ENCODE data around the gene PSME2. TPM values are rescaled to one million over a fixed set of nuclear protein-coding genes. Genes with fewer than 3 reads are reported as not detected.

PSME2 gene
- total RNA-seq, 1 donor from 2014 or later: 58.5 TPM

GRCh38 chr14:24119691-24120090 lies 26.7 kb downstream of the PSME2 start:
- Histone ChIP-seq H3K9ac (ENCODE audit: low read depth in 1 of 3, low read length in 3 of 3) (peak overlapping the region in 1 of 3 donors; percentile 3), H3K4me3 (ENCODE audit: low read length in 3 of 3) (no peak overlapping the region), H3K27me3 (ENCODE audit: control insufficient read depth in 3 of 3, insufficient read depth in 3 of 3, low read length in 3 of 3) (no peaks in the 10 kb centered on the region), H3K4me1 (ENCODE audit: control insufficient read depth in 3 of 3, insufficient read depth in 3 of 3, low read length in 3 of 3) (peaks cover 15 to 19% (median 17%) of the 10 kb centered on the region in 3 donors), H3K36me3 (ENCODE audit: control insufficient read depth in 3 of 3, insufficient read depth in 3 of 3, low read length in 3 of 3) (peaks cover 59 to 66% (median 62%) of the 10 kb centered on the region in 3 donors), H3K9me3 (ENCODE audit: control insufficient read depth in 3 of 3, low read length in 3 of 3) (no peaks in the 10 kb centered on the region), H3K27ac (ENCODE audit: low read depth, low read length) (no peak overlapping the region)

GRCh38 chr14:24117179-24117578 lies 29.2 kb downstream of the PSME2 start:
- Histone ChIP-seq H3K27ac (ENCODE audit: low read depth, low read length) (no peak overlapping the region), H3K36me3 (ENCODE audit: control insufficient read depth in 3 of 3, insufficient read depth in 3 of 3, low read length in 3 of 3) (peaks cover 44 to 50% (median 44%) of the 10 kb centered on the region in 3 donors), H3K27me3 (ENCODE audit: control insufficient read depth in 3 of 3, insufficient read depth in 3 of 3, low read length in 3 of 3) (no peaks in the 10 kb centered on the region), H3K4me1 (ENCODE audit: control insufficient read depth in 3 of 3, insufficient read depth in 3 of 3, low read length in 3 of 3) (peaks cover 21 to 23% (median 21%) of the 10 kb centered on the region in 3 donors), H3K4me3 (ENCODE audit: low read length in 3 of 3) (no peak overlapping the region), H3K9me3 (ENCODE audit: control insufficient read depth in 3 of 3, low read length in 3 of 3) (no peaks in the 10 kb centered on the region), H3K9ac (ENCODE audit: low read depth in 1 of 3, low read length in 3 of 3) (peak overlapping the region in 1 of 3 donors; percentile 0)

- H3K9ac ChIP-seq (ENCODE audit: low read depth in 1 of 3, low read length in 3 of 3): peak overlapping the region; percentile 88 to 100 (median 94)
- H3K4me1 ChIP-seq (ENCODE audit: control insufficient read depth in 3 of 3, insufficient read depth in 3 of 3, low read length in 3 of 3): peaks cover 21 to 23% (median 21%) of the 10 kb centered on the region in 3 donors
- H3K27me3 ChIP-seq (ENCODE audit: control insufficient read depth in 3 of 3, insufficient read depth in 3 of 3, low read length in 3 of 3): no peaks in the 10 kb centered on the region
- peaks cover 37 to 43% (median 38%) of the 10 kb centered on the region in 3 donors for H3K36me3 ChIP-seq (ENCODE audit: control insufficient read depth in 3 of 3, insufficient read depth in 3 of 3, low read length in 3 of 3)
- H3K27ac ChIP-seq (ENCODE audit: low read depth, low read length): no peak overlapping the region
- H3K9me3 ChIP-seq (ENCODE audit: control insufficient read depth in 3 of 3, low read length in 3 of 3): no peaks in the 10 kb centered on the region
- peak overlapping the region; percentile 85 to 98 (median 98) for H3K4me3 ChIP-seq (ENCODE audit: low read length in 3 of 3)
Measured at GRCh38 chr14:24116128-24116814, 30.1 kb downstream of the PSME2 start.

GRCh38 chr14:24115422-24116127 lies 30.8 kb downstream of the PSME2 start:
- Histone ChIP-seq H3K27ac (ENCODE audit: low read depth, low read length) (peak overlapping the region; percentile 97), H3K4me3 (ENCODE audit: low read length in 3 of 3) (peak overlapping the region; percentile 85 to 98 (median 98)), H3K4me1 (ENCODE audit: control insufficient read depth in 3 of 3, insufficient read depth in 3 of 3, low read length in 3 of 3) (peaks cover 21 to 23% (median 21%) of the 10 kb centered on the region in 3 donors), H3K9ac (ENCODE audit: low read depth in 1 of 3, low read length in 3 of 3) (peak overlapping the region; percentile 88 to 100 (median 94)), H3K27me3 (ENCODE audit: control insufficient read depth in 3 of 3, insufficient read depth in 3 of 3, low read length in 3 of 3) (no peaks in the 10 kb centered on the region), H3K36me3 (ENCODE audit: control insufficient read depth in 3 of 3, insufficient read depth in 3 of 3, low read length in 3 of 3) (peaks cover 30 to 36% (median 31%) of the 10 kb centered on the region in 3 donors), H3K9me3 (ENCODE audit: control insufficient read depth in 3 of 3, low read length in 3 of 3) (no peaks in the 10 kb centered on the region)

GRCh38 chr14:24114532-24115421 lies 31.6 kb downstream of the PSME2 start, which contains the start of the genes DCAF11 and NRL:
TSS of gene DCAF11 (plus strand) at chr14:24114777. CDS start at chr14:24115595, 818 bp downstream.
TSS of gene NRL (minus strand) at chr14:24114949. CDS start at chr14:24082848, 32,101 bp downstream.
- peak within 1 kb of the TSS; percentile 97 for H3K27ac ChIP-seq (ENCODE audit: low read depth, low read length)
- peak within 1 kb of the TSS; percentile 88 to 100 (median 99) for H3K9ac ChIP-seq (ENCODE audit: low read depth in 1 of 3, low read length in 3 of 3)
- peaks cover 21 to 23% (median 21%) of the 10 kb centered on the region in 3 donors for H3K4me1 ChIP-seq (ENCODE audit: control insufficient read depth in 3 of 3, insufficient read depth in 3 of 3, low read length in 3 of 3)
- H3K36me3 ChIP-seq (ENCODE audit: control insufficient read depth in 3 of 3, insufficient read depth in 3 of 3, low read length in 3 of 3): peaks cover 25 to 31% (median 26%) of the 10 kb centered on the region in 3 donors
- H3K4me3 ChIP-seq (ENCODE audit: low read length in 3 of 3): peak within 1 kb of the TSS; percentile 93 to 98 (median 98)
- no peaks in the 10 kb centered on the region for H3K9me3 ChIP-seq (ENCODE audit: control insufficient read depth in 3 of 3, low read length in 3 of 3)
- H3K27me3 ChIP-seq (ENCODE audit: control insufficient read depth in 3 of 3, insufficient read depth in 3 of 3, low read length in 3 of 3): no peaks in the 10 kb centered on the region

- Histone ChIP-seq H3K27me3 (ENCODE audit: control insufficient read depth in 3 of 3, insufficient read depth in 3 of 3, low read length in 3 of 3) (no peaks in the 10 kb centered on the region), H3K9ac (ENCODE audit: low read depth in 1 of 3, low read length in 3 of 3) (peak overlapping the region; percentile 85 to 100 (median 99)), H3K4me3 (ENCODE audit: low read length in 3 of 3) (peak overlapping the region; percentile 93 to 98 (median 98)), H3K4me1 (ENCODE audit: control insufficient read depth in 3 of 3, insufficient read depth in 3 of 3, low read length in 3 of 3) (peaks cover 21 to 24% (median 23%) of the 10 kb centered on the region in 3 donors), H3K36me3 (ENCODE audit: control insufficient read depth in 3 of 3, insufficient read depth in 3 of 3, low read length in 3 of 3) (peaks cover 17 to 23% (median 18%) of the 10 kb centered on the region in 3 donors), H3K9me3 (ENCODE audit: control insufficient read depth in 3 of 3, low read length in 3 of 3) (no peaks in the 10 kb centered on the region), H3K27ac (ENCODE audit: low read depth, low read length) (peak overlapping the region; percentile 97)
Measured at GRCh38 chr14:24113801-24114531, 32.4 kb downstream of the PSME2 start.

- peaks cover 12 to 18% (median 12%) of the 10 kb centered on the region in 3 donors for H3K36me3 ChIP-seq (ENCODE audit: control insufficient read depth in 3 of 3, insufficient read depth in 3 of 3, low read length in 3 of 3)
Measured at GRCh38 chr14:24113379-24113800, 33.0 kb downstream of the PSME2 start.

GRCh38 chr14:24110523-24110922 lies 35.9 kb downstream of the PSME2 start:
- no peaks in the 10 kb centered on the region for H3K9me3 ChIP-seq (ENCODE audit: control insufficient read depth in 3 of 3, low read length in 3 of 3)
- H3K27ac ChIP-seq (ENCODE audit: low read depth, low read length): no peak overlapping the region
- H3K9ac ChIP-seq (ENCODE audit: low read depth in 1 of 3, low read length in 3 of 3): no peak overlapping the region

More at GRCh38 chr14:24113379-24113800, 33.0 kb downstream of the PSME2 start:
- Histone ChIP-seq H3K9ac (ENCODE audit: low read depth in 1 of 3, low read length in 3 of 3) (peak overlapping the region; percentile 85 to 100 (median 99)), H3K27me3 (ENCODE audit: control insufficient read depth in 3 of 3, insufficient read depth in 3 of 3, low read length in 3 of 3) (no peaks in the 10 kb centered on the region), H3K27ac (ENCODE audit: low read depth, low read length) (peak overlapping the region; percentile 97), H3K9me3 (ENCODE audit: control insufficient read depth in 3 of 3, low read length in 3 of 3) (no peaks in the 10 kb centered on the region), H3K4me1 (ENCODE audit: control insufficient read depth in 3 of 3, insufficient read depth in 3 of 3, low read length in 3 of 3) (peaks cover 21 to 29% (median 28%) of the 10 kb centered on the region in 3 donors), H3K4me3 (ENCODE audit: low read length in 3 of 3) (peak overlapping the region; percentile 93 to 98 (median 98))

GRCh38 chr14:24110060-24110459 lies 36.4 kb downstream of the PSME2 start:
- Histone ChIP-seq H3K36me3 (ENCODE audit: control insufficient read depth in 3 of 3, insufficient read depth in 3 of 3, low read length in 3 of 3) (no peaks in the 10 kb centered on the region), H3K9ac (ENCODE audit: low read depth in 1 of 3, low read length in 3 of 3) (no peak overlapping the region), H3K9me3 (ENCODE audit: control insufficient read depth in 3 of 3, low read length in 3 of 3) (no peaks in the 10 kb centered on the region), H3K4me1 (ENCODE audit: control insufficient read depth in 3 of 3, insufficient read depth in 3 of 3, low read length in 3 of 3) (peaks cover 4 to 15% (median 9%) of the 10 kb centered on the region in 3 donors), H3K27ac (ENCODE audit: low read depth, low read length) (no peak overlapping the region), H3K27me3 (ENCODE audit: control insufficient read depth in 3 of 3, insufficient read depth in 3 of 3, low read length in 3 of 3) (no peaks in the 10 kb centered on the region), H3K4me3 (ENCODE audit: low read length in 3 of 3) (no peak overlapping the region)

More at GRCh38 chr14:24110523-24110922, 35.9 kb downstream of the PSME2 start:
- Histone ChIP-seq H3K36me3 (ENCODE audit: control insufficient read depth in 3 of 3, insufficient read depth in 3 of 3, low read length in 3 of 3) (no peaks in the 10 kb centered on the region), H3K27me3 (ENCODE audit: control insufficient read depth in 3 of 3, insufficient read depth in 3 of 3, low read length in 3 of 3) (no peaks in the 10 kb centered on the region), H3K4me1 (ENCODE audit: control insufficient read depth in 3 of 3, insufficient read depth in 3 of 3, low read length in 3 of 3) (peaks cover 8 to 18% (median 13%) of the 10 kb centered on the region in 3 donors), H3K4me3 (ENCODE audit: low read length in 3 of 3) (no peak overlapping the region)

All from skeletal muscle tissue (tissue), 4 donors.